H1 (cell line): ENCODE measurements around the gene LSM6. TPM values are rescaled to one million over a fixed set of nuclear protein-coding genes. Genes with fewer than 3 reads are reported as not detected.

Source experiments
- CTCF ChIA-PET: fragments of 300-600 bp; sonication (Branson Sonifier 250); formaldehyde crosslinking; loops from one replicate; lab custom pipeline; 2021; ENCODE audit not compliant: partially characterized antibody; lab: Charles Lee
- POLR2A ChIA-PET: fragments of 300-600 bp; sonication (Branson Sonifier 250); formaldehyde crosslinking; loops from one replicate; lab custom pipeline; 2021; ENCODE audit warnings: inconsistent platforms; ENCODE audit not compliant: partially characterized antibody; lab: Charles Lee
- DNase-seq, 2 experiments: peaks; one replicate each; pipeline versions ENCODE4 v3.0.0 to v3.0.0-alpha.2; 2010 to 2022; ENCODE audit warnings: low spot score in 2 of 2, low read depth in 1 of 2, mixed read lengths in 1 of 2
- FAIRE-seq: peaks from 2 replicates; lab custom pipeline; 2011; peaks lifted over from hg19 to GRCh38; lab: Jason Lieb, UNC
- H2AFZ ChIP-seq: 2 replicates; pipeline ENCODE4 v1.8.1; 2012; ENCODE audit warnings: low read length, inconsistent platforms
- H2AK5ac ChIP-seq: 2 replicates; pipeline ENCODE4 v1.6.1; 2013; ENCODE audit warnings: low read depth, low read length
- H2BK120ac ChIP-seq: replicated peaks from 2 replicates; pipeline ENCODE3; 2013; ENCODE audit warnings: low read depth, low read length, inconsistent platforms
- H2BK12ac ChIP-seq: 2 replicates; pipeline ENCODE4 v1.6.1; 2013; ENCODE audit warnings: low read depth, low read length
- H2BK15ac ChIP-seq: 2 replicates; pipeline ENCODE4 v1.6.1; 2013; ENCODE audit warnings: low read length
- H2BK20ac ChIP-seq: 2 replicates; pipeline ENCODE4 v1.6.1; 2013; ENCODE audit warnings: low read length
- H2BK5ac ChIP-seq: 2 replicates; pipeline ENCODE4 v1.6.1; 2013; ENCODE audit warnings: low read depth, low read length
- H3K14ac ChIP-seq: 2 replicates; pipeline ENCODE4 v1.6.1; 2013; ENCODE audit warnings: inconsistent platforms; ENCODE audit not compliant: insufficient read length
- H3K18ac ChIP-seq: 2 replicates; pipeline ENCODE4 v1.6.1; 2013; ENCODE audit warnings: low read length; ENCODE audit errors: extremely low read depth
- H3K23ac ChIP-seq: 2 replicates; pipeline ENCODE4 v1.6.1; 2013; ENCODE audit warnings: inconsistent platforms; ENCODE audit not compliant: insufficient read length
- H3K23me2 ChIP-seq: 2 replicates; pipeline ENCODE4 v1.6.1; 2013; ENCODE audit warnings: low read depth, low read length
- H3K27ac ChIP-seq: 2 replicates; pipeline ENCODE4 v1.6.1; 2011; ENCODE audit warnings: low read depth, low read length, inconsistent platforms
- H3K27me3 ChIP-seq, 4 experiments: replicated peaks in 1 of 4; 1 replicate in 1 of 4; 2 replicates in 3 of 4; pipeline versions ENCODE4 v1.6.1 to v1.8.1; 2011 to 2013; ENCODE audit warnings: low read length in 3 of 4, mild to moderate bottlenecking in 3 of 4, inconsistent platforms in 2 of 4, mixed read lengths in 2 of 4, moderate library complexity in 1 of 4; ENCODE audit not compliant: control insufficient read depth in 3 of 4, insufficient read depth in 3 of 4; ENCODE audit errors: extremely low read depth in 1 of 4
- H3K36me3 ChIP-seq, 4 experiments: 2 replicates each; pipeline versions ENCODE4 v1.6.1 to v1.8.1; 2011 to 2013; ENCODE audit warnings: mild to moderate bottlenecking in 4 of 4, low read length in 3 of 4, moderate library complexity in 2 of 4, control low read depth in 1 of 4, inconsistent platforms in 1 of 4; ENCODE audit not compliant: insufficient read depth in 4 of 4, control insufficient read depth in 2 of 4
- H3K4ac ChIP-seq: replicated peaks from 2 replicates; pipeline ENCODE3; 2013; ENCODE audit warnings: low read length, low read depth, mixed read lengths, inconsistent platforms; ENCODE audit not compliant: insufficient read length
- H3K4me1 ChIP-seq, 4 experiments: replicated peaks in 1 of 4; 1 replicate in 1 of 4; 2 replicates in 3 of 4; pipeline versions ENCODE4 v1.6.1 to v1.8.1; 2011 to 2013; ENCODE audit warnings: low read length in 3 of 4, inconsistent platforms in 2 of 4, mixed read lengths in 1 of 4; ENCODE audit not compliant: insufficient read depth in 4 of 4, control insufficient read depth in 3 of 4
- H3K4me2 ChIP-seq, 2 experiments: 2 replicates each; pipeline versions ENCODE4 v1.6.1 to v1.8.1; 2011 to 2013; ENCODE audit warnings: low read depth in 2 of 2, low read length in 2 of 2, control low read depth in 1 of 2, inconsistent platforms in 1 of 2, mild to moderate bottlenecking in 1 of 2; ENCODE audit not compliant: insufficient read depth in 1 of 2
- H3K4me3 ChIP-seq, 4 experiments: fragments of 200-600, 300-600 bp in 1 of 4; sonication (generic), shearing (Covaris generic), sonication (Bioruptor Twin) in 1 of 4; 2 replicates each; pipeline versions ENCODE4 v1.5.1 to v1.8.1; 2011 to 2016; ENCODE audit warnings: low read length in 4 of 4, low read depth in 3 of 4, control low read depth in 2 of 4, inconsistent platforms in 2 of 4, mild to moderate bottlenecking in 2 of 4, mixed read lengths in 1 of 4, moderate library complexity in 1 of 4; ENCODE audit not compliant: insufficient read depth in 2 of 4; ENCODE audit errors: extremely low read depth in 1 of 4
- H3K56ac ChIP-seq: replicated peaks from 2 replicates; pipeline ENCODE3; 2013; ENCODE audit warnings: low read depth, mild to moderate bottlenecking, mixed read lengths, low read length, inconsistent platforms; ENCODE audit not compliant: insufficient read length
- H3K79me1 ChIP-seq: 2 replicates; pipeline ENCODE4 v1.6.1; 2013; ENCODE audit warnings: low read depth, low read length, control low read depth
- H3K79me2 ChIP-seq, 2 experiments: 2 replicates each; pipeline versions ENCODE4 v1.6.1 to v1.8.1; 2012 to 2013; ENCODE audit warnings: low read length in 2 of 2, mild to moderate bottlenecking in 2 of 2, inconsistent platforms in 1 of 2; ENCODE audit not compliant: insufficient read depth in 2 of 2, control insufficient read depth in 1 of 2
- H3K9ac ChIP-seq, 4 experiments: replicated peaks in 1 of 4; 1 replicate in 1 of 4; 2 replicates in 3 of 4; pipeline versions ENCODE4 v1.6.1 to v1.8.1; 2011 to 2013; ENCODE audit warnings: low read depth in 3 of 4, low read length in 3 of 4, control low read depth in 2 of 4, mild to moderate bottlenecking in 2 of 4, moderate library complexity in 2 of 4, inconsistent platforms in 1 of 4; ENCODE audit errors: extremely low read depth in 1 of 4
- H3K9me3 ChIP-seq, 2 experiments: 2 replicates each; pipeline versions ENCODE4 v1.6.1 to v1.8.1; 2012 to 2013; ENCODE audit warnings: mild to moderate bottlenecking in 2 of 2, moderate library complexity in 2 of 2, control low read depth in 1 of 2, inconsistent platforms in 1 of 2, low read depth in 1 of 2, low read length in 1 of 2, mixed read lengths in 1 of 2; ENCODE audit not compliant: insufficient read depth in 2 of 2
- H4K20me1 ChIP-seq, 2 experiments: replicated peaks in 1 of 2; 2 replicates each; pipeline versions ENCODE3 to v1.8.1; 2011 to 2013; ENCODE audit warnings: inconsistent platforms in 2 of 2, low read length in 2 of 2, mild to moderate bottlenecking in 1 of 2; ENCODE audit not compliant: insufficient read depth in 2 of 2, control insufficient read depth in 1 of 2
- H4K5ac ChIP-seq: 2 replicates; pipeline ENCODE4 v1.6.1; 2013; ENCODE audit warnings: low read length, low read depth, mixed read lengths, inconsistent platforms; ENCODE audit not compliant: insufficient read length
- H4K8ac ChIP-seq: 2 replicates; pipeline ENCODE4 v1.8.0; 2013; ENCODE audit warnings: mild to moderate bottlenecking, moderate library complexity, low read length, inconsistent platforms; ENCODE audit not compliant: insufficient read depth; ENCODE audit errors: extremely low read depth
- H4K91ac ChIP-seq: replicated peaks from 2 replicates; pipeline ENCODE3; 2013; ENCODE audit warnings: low read length, mixed read lengths, inconsistent platforms; ENCODE audit not compliant: insufficient read length
- WGBS, 2 experiments: shearing (Covaris generic) in 1 of 2; methylation state at CpG; one replicate each; pipeline versions ENCODE4 v1.1.6 to v1.1.7; 2013 to 2015; ENCODE audit warnings: low lambda C conversion rate in 2 of 2, mixed read lengths in 2 of 2, inconsistent platforms in 1 of 2, low coverage in 1 of 2, missing lambda C conversion rate in 1 of 2; ENCODE audit not compliant: insufficient replicate concordance in 2 of 2, insufficient coverage in 1 of 2, insufficient read length in 1 of 2; ENCODE audit errors: extremely low coverage in 1 of 2, missing lambda C conversion rate in 1 of 2; 5-methylcytosine and 5-hydroxymethylcytosine counted together
- polyA plus RNA-seq, 7 experiments: library from polyadenylated mRNA; depleted of rRNA in 3 of 7; stranded (reverse) in 5 of 7; unstranded in 2 of 7; fragments of >200 nt in 5 of 7; fragments of 200-250 nt in 2 of 7; gene quantifications; 1 replicate in 5 of 7; 2 replicates in 1 of 7; 4 replicates in 1 of 7; pipeline versions ENCODE4 v1.2.1 to v1.2.3, GENCODE V29; 2011 to 2013; ENCODE audit warnings: missing spikeins in 2 of 7, mixed read lengths in 2 of 7
- total RNA-seq: library from RNA; stranded (reverse); fragmentation: NEBNext Ultra II Directional; extraction: Animal tissue kit (Norgen Biotek cat#: 25700); gene quantifications from 2 replicates; pipeline ENCODE4 v1.2.1, GENCODE V29; 2021

Gene LSM6
- total and polyA plus RNA-seq, 2 of the 8 experiments (the other 6 are each of a cell fraction or from before 2014, with no cell fraction given): 40.2 to 63.4 TPM

DNA sequence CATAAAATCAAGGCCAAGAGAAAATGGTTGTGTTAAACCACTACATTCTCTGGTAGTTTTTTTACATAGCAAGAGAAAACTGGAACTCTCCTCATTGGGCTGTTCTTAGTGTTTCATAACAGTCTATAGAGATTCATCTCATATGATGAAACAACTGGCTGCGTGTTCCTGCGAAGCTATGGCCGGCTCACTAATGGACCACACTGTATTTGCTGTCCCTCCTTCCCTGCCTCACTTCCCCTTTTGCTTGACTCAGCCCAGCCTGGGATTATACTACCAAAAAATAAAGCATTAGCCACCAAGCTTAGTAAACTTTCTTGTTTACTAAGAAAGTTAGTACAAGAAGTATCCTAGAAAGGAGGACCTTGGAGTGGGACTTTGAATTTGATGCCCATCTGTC lies 31.6 kb upstream of the LSM6 start:
- no peaks in the 10 kb centered on the region for H3K79me2 ChIP-seq
- no peak overlapping the region for H2BK15ac ChIP-seq
- FAIRE-seq (no peak), DNase-seq (no peak)
- CTCF ChIA-PET: interaction anchor here (0.9 to 1.9 kb wide), 3 partner anchors 20 to 188 kb away, joined by 3 to 5 read pairs (median 5); no protein-coding TSS in a partner anchor
- no peak overlapping the region for H3K4me3 ChIP-seq
- 97% methylated on average over 3 of the region's 3 CpGs; no CpG with 5 or more reads in 1 of the 2 experiments for WGBS, 2 experiments
- no peak overlapping the region for H2BK20ac ChIP-seq
- no peaks in the 10 kb centered on the region for H3K23me2 ChIP-seq
- no peak overlapping the region for H3K18ac ChIP-seq
- no peak overlapping the region for H3K27ac ChIP-seq
- H3K27me3 ChIP-seq: peaks cover 0 to 1% (median 0%) of the 10 kb centered on the region in 4 experiments; a peak in 1 of 7 replicates
- no peaks in the 10 kb centered on the region for H3K36me3 ChIP-seq
- H4K91ac ChIP-seq: no peak overlapping the region
- no peak overlapping the region for H3K23ac ChIP-seq
- no peak overlapping the region for H3K4me2 ChIP-seq
- H4K5ac ChIP-seq: no peak overlapping the region
- H3K4ac ChIP-seq: no peak overlapping the region
- H3K14ac ChIP-seq: no peak overlapping the region
- POLR2A ChIA-PET: no interaction called here
- H2AFZ ChIP-seq: no peak overlapping the region
- H2BK5ac ChIP-seq: no peak overlapping the region
- H4K8ac ChIP-seq: no peak overlapping the region
- no peaks in the 10 kb centered on the region for H3K9me3 ChIP-seq
- no peaks in the 10 kb centered on the region for H3K4me1 ChIP-seq
- no peak overlapping the region for H3K9ac ChIP-seq
- no peak overlapping the region for H3K56ac ChIP-seq
- H4K20me1 ChIP-seq: no peaks in the 10 kb centered on the region
- H3K79me1 ChIP-seq: no peaks in the 10 kb centered on the region
- no peak overlapping the region for H2AK5ac ChIP-seq
- H2BK120ac ChIP-seq: no peak overlapping the region
- no peak overlapping the region for H2BK12ac ChIP-seq
